Panc1 (cell line): ENCODE measurements around the gene RDH5. TPM values are rescaled to one million over a fixed set of nuclear protein-coding genes. Genes with fewer than 3 reads are reported as not detected.

Source experiments
- ATAC-seq: fragments of 200-7000 bp; cut with Tn5 transposase; 2 replicates; pipeline ENCODE4 v1.9.1; 2020; ENCODE audit warnings: mild to moderate bottlenecking, moderate library complexity
- BruUV-seq: library from RNA; stranded (reverse); fragments of 400-500 nt; replicated peaks from 2 replicates; lab custom pipeline; 2021; lab: Mats Ljungman, UMichigan
- CTCF ChIA-PET: fragments of 300-600 bp; sonication (Branson Sonifier 250); formaldehyde crosslinking; loops from one replicate; lab custom pipeline; 2022; ENCODE audit warnings: antibody characterized with exemption; lab: Charles Lee
- POLR2A ChIA-PET: fragments of 300-600 bp; sonication (Branson Sonifier 250); formaldehyde crosslinking; loops from one replicate; lab custom pipeline; 2022; ENCODE audit warnings: antibody characterized with exemption; lab: Charles Lee
- DNase-seq: peaks from one replicate; pipeline ENCODE4 v3.0.0-alpha.2; 2010; ENCODE audit warnings: low read depth, low spot score
- H3K27ac ChIP-seq: 2 replicates; pipeline ENCODE4 v1.5.1; 2011; ENCODE audit warnings: mild to moderate bottlenecking, low read length, inconsistent platforms
- H3K27me3 ChIP-seq: fragments of 200-500 bp; sonication (Bioruptor generic); 2 replicates; pipeline ENCODE4 v1.6.0; 2014; ENCODE audit warnings: low read length, inconsistent platforms; ENCODE audit not compliant: control insufficient read depth, insufficient read depth
- H3K36me3 ChIP-seq: fragments of 200-500 bp; sonication (Bioruptor generic); 2 replicates; pipeline ENCODE4 v1.5.1; 2014; ENCODE audit warnings: inconsistent platforms, mild to moderate bottlenecking, low read length, moderate library complexity; ENCODE audit not compliant: control insufficient read depth, insufficient read depth
- H3K4me1 ChIP-seq: 2 replicates; pipeline ENCODE4 v1.5.1; 2011; ENCODE audit warnings: inconsistent platforms, mild to moderate bottlenecking, low read length, moderate library complexity; ENCODE audit not compliant: control insufficient read depth, insufficient read depth
- H3K4me3 ChIP-seq, 2 experiments: 2 replicates each; pipeline ENCODE4 v1.5.1; 2011 to 2012; ENCODE audit warnings: low read depth in 2 of 2, low read length in 2 of 2, mild to moderate bottlenecking in 2 of 2, inconsistent platforms in 1 of 2, moderate library complexity in 1 of 2
- H3K9me3 ChIP-seq: fragments of 200-500 bp; sonication (Bioruptor generic); 2 replicates; pipeline ENCODE4 v1.5.1; 2014; ENCODE audit warnings: low read depth, mild to moderate bottlenecking, inconsistent platforms, low read length, moderate library complexity; ENCODE audit not compliant: control insufficient read depth, insufficient read depth
- POLR2AphosphoS5 ChIP-seq: IDR thresholded peaks from 2 replicates; pipeline ENCODE4 v1.6.1; 2012; ENCODE audit warnings: mild to moderate bottlenecking, low read depth, low read length, moderate library complexity
- SIN3A ChIP-seq: IDR thresholded peaks from 2 replicates; pipeline ENCODE4 v1.6.1; 2012; ENCODE audit warnings: low read depth, mild to moderate bottlenecking, low read length, moderate library complexity, borderline replicate concordance; ENCODE audit not compliant: insufficient read depth
- TCF7L2 ChIP-seq: IDR thresholded peaks from 2 replicates; pipeline ENCODE4 v1.6.1; 2011; ENCODE audit warnings: mild to moderate bottlenecking, low read depth, low read length, inconsistent platforms
- in situ Hi-C: cut with HindIII; loops from 2 replicates; pipeline ENCODE4 v1.10.0; 2016; ENCODE audit warnings: low sequenced_read_pairs, low pct_unique_long_range_greater_than_20kb
- intact Hi-C: fragments of 100-400 bp; cut with micrococcal nuclease; formaldehyde crosslinking; loops from one replicate; pipeline ENCODE4 v1.10.0; 2022; ENCODE audit not compliant: unreplicated experiment
- total RNA-seq: library from RNA; stranded (reverse); gene quantifications from one replicate; pipeline ENCODE4 v1.2.1, GENCODE V29; 2021; ENCODE audit not compliant: unreplicated experiment
- TF ChIP-seq, protein P1 (sequence below): fragments of 450-650 bp; IDR thresholded peaks from 2 replicates; pipeline ENCODE4 v1.5.1; 2017; ENCODE audit warnings: mild to moderate bottlenecking
- TF ChIP-seq, protein P2 (sequence below), 2 experiments: IDR thresholded peaks; 2 replicates each; pipeline ENCODE4 v1.6.1; 2011 to 2012; ENCODE audit warnings: low read depth in 2 of 2, control low read depth in 1 of 2, low read length in 1 of 2, mild to moderate bottlenecking in 1 of 2, moderate library complexity in 1 of 2; ENCODE audit not compliant: insufficient read depth in 1 of 2

The RDH5 gene
- total RNA-seq, 1 experiment from 2014 or later, result 2.8 TPM

DNA sequence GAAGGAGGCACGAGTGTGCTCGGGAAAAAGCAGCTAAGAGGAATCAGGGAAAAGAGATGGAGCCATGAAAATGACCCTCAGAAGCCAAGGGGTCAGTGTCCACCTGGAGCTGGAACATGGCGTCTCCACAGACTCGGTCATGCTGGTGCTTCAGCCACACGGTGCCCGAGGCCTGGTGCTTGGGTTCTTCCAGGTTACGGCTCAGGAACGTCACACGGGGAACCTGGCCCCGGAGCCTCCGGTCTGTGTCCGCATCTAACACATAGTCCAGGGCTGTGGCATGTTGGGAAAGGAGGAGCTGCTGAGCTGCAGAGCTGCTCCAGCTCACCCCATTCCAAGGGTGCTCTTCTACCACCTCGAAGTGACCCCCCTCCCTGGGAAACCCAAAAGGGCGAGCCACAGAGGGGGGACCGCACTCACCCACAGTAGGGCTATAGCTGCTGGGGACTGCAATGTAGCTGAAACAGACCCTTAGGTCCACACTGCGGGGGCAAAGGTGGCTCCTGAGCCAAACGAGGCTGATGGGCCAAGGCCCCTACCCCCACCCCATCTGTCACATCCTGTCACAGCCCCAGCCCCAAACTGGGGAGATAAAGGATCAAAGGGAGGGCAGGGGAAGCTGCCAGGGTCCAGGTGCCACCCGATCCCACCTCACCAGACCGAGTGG is 23.3 kb upstream of the RDH5 start:
- intact Hi-C loops, result no loop called here
- Histone ChIP-seq H3K9me3 (no peaks in the 10 kb centered on the region), H3K4me1 (no peaks in the 10 kb centered on the region), H3K4me3 (no peak overlapping the region), H3K36me3 (no peaks in the 10 kb centered on the region), H3K27ac (no peak overlapping the region), H3K27me3 (no peaks in the 10 kb centered on the region)
- TF ChIP-seq POLR2AphosphoS5 (no peak), SIN3A (no peak), TCF7L2 (no peak)
- TF ChIP-seq, protein P1, sequence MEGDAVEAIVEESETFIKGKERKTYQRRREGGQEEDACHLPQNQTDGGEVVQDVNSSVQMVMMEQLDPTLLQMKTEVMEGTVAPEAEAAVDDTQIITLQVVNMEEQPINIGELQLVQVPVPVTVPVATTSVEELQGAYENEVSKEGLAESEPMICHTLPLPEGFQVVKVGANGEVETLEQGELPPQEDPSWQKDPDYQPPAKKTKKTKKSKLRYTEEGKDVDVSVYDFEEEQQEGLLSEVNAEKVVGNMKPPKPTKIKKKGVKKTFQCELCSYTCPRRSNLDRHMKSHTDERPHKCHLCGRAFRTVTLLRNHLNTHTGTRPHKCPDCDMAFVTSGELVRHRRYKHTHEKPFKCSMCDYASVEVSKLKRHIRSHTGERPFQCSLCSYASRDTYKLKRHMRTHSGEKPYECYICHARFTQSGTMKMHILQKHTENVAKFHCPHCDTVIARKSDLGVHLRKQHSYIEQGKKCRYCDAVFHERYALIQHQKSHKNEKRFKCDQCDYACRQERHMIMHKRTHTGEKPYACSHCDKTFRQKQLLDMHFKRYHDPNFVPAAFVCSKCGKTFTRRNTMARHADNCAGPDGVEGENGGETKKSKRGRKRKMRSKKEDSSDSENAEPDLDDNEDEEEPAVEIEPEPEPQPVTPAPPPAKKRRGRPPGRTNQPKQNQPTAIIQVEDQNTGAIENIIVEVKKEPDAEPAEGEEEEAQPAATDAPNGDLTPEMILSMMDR, result no peak
- TF ChIP-seq, protein P2, sequence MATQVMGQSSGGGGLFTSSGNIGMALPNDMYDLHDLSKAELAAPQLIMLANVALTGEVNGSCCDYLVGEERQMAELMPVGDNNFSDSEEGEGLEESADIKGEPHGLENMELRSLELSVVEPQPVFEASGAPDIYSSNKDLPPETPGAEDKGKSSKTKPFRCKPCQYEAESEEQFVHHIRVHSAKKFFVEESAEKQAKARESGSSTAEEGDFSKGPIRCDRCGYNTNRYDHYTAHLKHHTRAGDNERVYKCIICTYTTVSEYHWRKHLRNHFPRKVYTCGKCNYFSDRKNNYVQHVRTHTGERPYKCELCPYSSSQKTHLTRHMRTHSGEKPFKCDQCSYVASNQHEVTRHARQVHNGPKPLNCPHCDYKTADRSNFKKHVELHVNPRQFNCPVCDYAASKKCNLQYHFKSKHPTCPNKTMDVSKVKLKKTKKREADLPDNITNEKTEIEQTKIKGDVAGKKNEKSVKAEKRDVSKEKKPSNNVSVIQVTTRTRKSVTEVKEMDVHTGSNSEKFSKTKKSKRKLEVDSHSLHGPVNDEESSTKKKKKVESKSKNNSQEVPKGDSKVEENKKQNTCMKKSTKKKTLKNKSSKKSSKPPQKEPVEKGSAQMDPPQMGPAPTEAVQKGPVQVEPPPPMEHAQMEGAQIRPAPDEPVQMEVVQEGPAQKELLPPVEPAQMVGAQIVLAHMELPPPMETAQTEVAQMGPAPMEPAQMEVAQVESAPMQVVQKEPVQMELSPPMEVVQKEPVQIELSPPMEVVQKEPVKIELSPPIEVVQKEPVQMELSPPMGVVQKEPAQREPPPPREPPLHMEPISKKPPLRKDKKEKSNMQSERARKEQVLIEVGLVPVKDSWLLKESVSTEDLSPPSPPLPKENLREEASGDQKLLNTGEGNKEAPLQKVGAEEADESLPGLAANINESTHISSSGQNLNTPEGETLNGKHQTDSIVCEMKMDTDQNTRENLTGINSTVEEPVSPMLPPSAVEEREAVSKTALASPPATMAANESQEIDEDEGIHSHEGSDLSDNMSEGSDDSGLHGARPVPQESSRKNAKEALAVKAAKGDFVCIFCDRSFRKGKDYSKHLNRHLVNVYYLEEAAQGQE (IDR thresholded peaks at IDR 0.05; ENCODE audit: insufficient read depth in 1 of 2, low read depth in 2 of 2, low read length in 1 of 2), result no peak
- POLR2A ChIA-PET, result no interaction called here
- DNase-seq, result no peak
- ATAC-seq, result no peak
- no TSS peak for BruUV-seq
- in situ Hi-C loops, result no loop called here
- CTCF ChIA-PET, result interaction anchor here (0.7 to 1.8 kb wide), 3 partner anchors 15 to 726 kb away, joined by 3 to 11 read pairs (median 3); partner anchors contain the start of gene RDH5

DNA sequence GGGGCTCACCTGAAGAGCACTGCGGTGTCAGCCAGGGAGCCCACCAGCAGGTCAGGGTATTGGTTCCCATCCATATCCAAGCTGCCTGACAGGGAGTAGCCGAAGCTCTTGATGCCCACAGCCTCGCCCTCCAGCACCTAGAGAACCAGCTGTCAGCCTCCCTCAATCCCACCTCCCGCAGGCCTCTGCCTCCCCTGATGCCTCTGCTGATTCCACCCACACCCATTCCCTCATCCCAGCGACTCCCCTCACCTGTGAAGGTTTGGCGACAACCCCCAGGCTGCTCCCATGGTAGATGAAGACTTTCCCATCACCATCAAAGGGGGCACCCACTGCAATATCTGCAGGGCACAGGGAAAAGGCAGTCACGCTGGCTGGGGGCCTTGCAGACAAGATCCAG is 22.5 kb upstream of the RDH5 start:
- intact Hi-C loops (no loop called here), in situ Hi-C loops (no loop called here)
- POLR2A ChIA-PET, result no interaction called here
- Histone ChIP-seq H3K9me3 (no peaks in the 10 kb centered on the region), H3K36me3 (no peaks in the 10 kb centered on the region), H3K4me3 (no peak overlapping the region), H3K4me1 (no peaks in the 10 kb centered on the region), H3K27me3 (no peaks in the 10 kb centered on the region), H3K27ac (no peak overlapping the region)
- no TSS peak for BruUV-seq
- DNase-seq, result no peak
- no peak for ATAC-seq
- no peak for TF ChIP-seq POLR2AphosphoS5
- TF ChIP-seq, protein P2 (IDR thresholded peaks at IDR 0.05; ENCODE audit: insufficient read depth in 1 of 2, low read depth in 2 of 2, low read length in 1 of 2), result no peak
- CTCF ChIA-PET, result no interaction called here
